ENCODE measurements around the gene PRDX5. TPM values are rescaled to one million over a fixed set of nuclear protein-coding genes. Genes with fewer than 3 reads are reported as not detected.

Gene PRDX5
- total RNA-seq, 1 experiment from 2014 or later: 267 TPM

- Histone ChIP-seq H4K20me1 (ENCODE audit: insufficient read depth) (no peaks in the 10 kb centered on the region), H3K27ac (ENCODE audit: low read depth, low read length) (no peak overlapping the region), H3K79me2 (ENCODE audit: insufficient read depth, low read length) (no peaks in the 10 kb centered on the region), H3K36me3 (ENCODE audit: control insufficient read depth in 1 of 2, insufficient read depth in 2 of 2, low read length in 2 of 2) (no peaks in the 10 kb centered on the region), H3K9me2 (ENCODE audit: insufficient read depth) (no peaks in the 10 kb centered on the region), H3K9me3 (ENCODE audit: control insufficient read depth in 1 of 2, insufficient read depth in 1 of 2, low read depth in 1 of 2, low read length in 2 of 2) (no peaks in the 10 kb centered on the region), H3K4me1 (ENCODE audit: control insufficient read depth in 1 of 2, insufficient read depth in 2 of 2, low read length in 2 of 2) (peaks cover 18 to 47% of the 10 kb centered on the region in 2 experiments), H3K9ac (ENCODE audit: low read length) (no peak overlapping the region), H3K4me3 (replicated peaks in 1 of 2; ENCODE audit: low read depth in 1 of 2, low read length in 2 of 2) (no peak overlapping the region), H3K27me3 (ENCODE audit: insufficient read depth, low read length) (no peaks in the 10 kb centered on the region), H3K4me2 (ENCODE audit: low read length) (no peak overlapping the region), H2AFZ (ENCODE audit: low read depth, low read length, poor library complexity, severe bottlenecking) (no peak overlapping the region)
- intact Hi-C loops (cut with micrococcal nuclease): no loop called here
- no TSS peak for BruUV-seq (replicated peaks)
- RAD21 ChIA-PET (ENCODE audit: low non-redundant PET in 1 of 2, low total read pairs in 2 of 2, uncharacterized antibody in 2 of 2, unreplicated experiment in 2 of 2): no interaction called here
- POLR2A ChIA-PET: no interaction called here
- ATAC-seq: no peak
- TF ChIP-seq CTCF (IDR thresholded peaks at IDR 0.05 in 2 of 3, conservative IDR thresholded peaks at IDR 0.05 in 1 of 3; ENCODE audit: borderline replicate concordance in 1 of 3, insufficient read depth in 1 of 3, low read depth in 2 of 3, low read length in 2 of 3): no peak
- TF ChIP-seq EZH2 (IDR thresholded peaks at IDR 0.05): no peak
- no peak for TF ChIP-seq EZH2phosphoT487 (IDR thresholded peaks at IDR 0.05; ENCODE audit: borderline replicate concordance)
- no peak for TF ChIP-seq JUND (IDR thresholded peaks at IDR 0.05)
- TF ChIP-seq ZFX (IDR thresholded peaks at IDR 0.05): no peak
- DNase-seq (ENCODE audit: low read depth, low spot score): no peak
- CTCF ChIA-PET: interaction anchor here (1.6 kb wide), 1 partner anchor 17 kb away, joined by 5 read pairs; no protein-coding TSS in a partner anchor
These were observed 19.8 kb downstream of the PRDX5 start for GRCh38 chr11:64337538-64338249.

GRCh38 chr11:64338716-64339115 is 20.8 kb downstream of the PRDX5 start:
- CTCF ChIA-PET: interaction anchor here (1.6 kb wide), 1 partner anchor 16 kb away, joined by 5 read pairs; no protein-coding TSS in a partner anchor
- TF ChIP-seq CBX3 (IDR thresholded peaks at IDR 0.05; ENCODE audit: low read depth) (no peak), ATF3 (IDR thresholded peaks at IDR 0.05) (no peak), SIN3A (IDR thresholded peaks at IDR 0.05; ENCODE audit: low read depth) (no peak), SP1 (IDR thresholded peaks at IDR 0.05; ENCODE audit: low read depth) (no peak), CTCF (IDR thresholded peaks at IDR 0.05 in 2 of 3, conservative IDR thresholded peaks at IDR 0.05 in 1 of 3; ENCODE audit: borderline replicate concordance in 1 of 3, insufficient read depth in 1 of 3, low read depth in 2 of 3, low read length in 2 of 3) (no peak), FOSL1 (IDR thresholded peaks at IDR 0.05; ENCODE audit: low read depth) (no peak), MAX (IDR thresholded peaks at IDR 0.05) (no peak), ZBTB33 (IDR thresholded peaks at IDR 0.05; ENCODE audit: extremely low read depth, insufficient replicate concordance, low read length) (no peak)

More at GRCh38 chr11:64338716-64339115, 20.8 kb downstream of the PRDX5 start:
- Histone ChIP-seq H3K9me3 (ENCODE audit: control insufficient read depth in 1 of 2, insufficient read depth in 1 of 2, low read depth in 1 of 2, low read length in 2 of 2) (no peaks in the 10 kb centered on the region), H4K20me1 (ENCODE audit: insufficient read depth) (no peaks in the 10 kb centered on the region), H3K4me1 (ENCODE audit: control insufficient read depth in 1 of 2, insufficient read depth in 2 of 2, low read length in 2 of 2) (peaks cover 26 to 54% of the 10 kb centered on the region in 2 experiments), H3K9me2 (ENCODE audit: insufficient read depth) (no peaks in the 10 kb centered on the region), H2AFZ (ENCODE audit: low read depth, low read length, poor library complexity, severe bottlenecking) (no peak overlapping the region), H3K4me2 (ENCODE audit: low read length) (no peak overlapping the region), H3K9ac (ENCODE audit: low read length) (no peak overlapping the region), H3K27ac (ENCODE audit: low read depth, low read length) (no peak overlapping the region), H3K4me3 (replicated peaks in 1 of 2; ENCODE audit: low read depth in 1 of 2, low read length in 2 of 2) (no peak overlapping the region), H3K27me3 (ENCODE audit: insufficient read depth, low read length) (no peaks in the 10 kb centered on the region), H3K36me3 (ENCODE audit: control insufficient read depth in 1 of 2, insufficient read depth in 2 of 2, low read length in 2 of 2) (no peaks in the 10 kb centered on the region), H3K79me2 (ENCODE audit: insufficient read depth, low read length) (no peaks in the 10 kb centered on the region)
- DNase-seq (ENCODE audit: low read depth, low spot score) (no peak), ATAC-seq (no peak)
- ChIA-PET RAD21 (ENCODE audit: low non-redundant PET in 1 of 2, low total read pairs in 2 of 2, uncharacterized antibody in 2 of 2, unreplicated experiment in 2 of 2) (no interaction called here), POLR2A (interaction anchor here (1.0 kb wide), 1 partner anchor 16 kb away, joined by 4 read pairs; no protein-coding TSS in a partner anchor)
- no TSS peak for BruUV-seq (replicated peaks)
- intact Hi-C loops (cut with micrococcal nuclease): no loop called here

All from HCT116 (cell line).